Glomerular visceral epithelial cell (primary cell): Measurements from ENCODE around the gene GYG2.
"Not testable (repeated sequence)": the region's sequence is repeated elsewhere in the genome, so short reads cannot be mapped to it uniquely, and the experiment has no call there.

Experiments used
- DNase-seq: peaks from one replicate; pipeline ENCODE4 v3.0.0-alpha.2; 2016; ENCODE audit errors: extremely low spot score

GYG2 gene

DNA sequence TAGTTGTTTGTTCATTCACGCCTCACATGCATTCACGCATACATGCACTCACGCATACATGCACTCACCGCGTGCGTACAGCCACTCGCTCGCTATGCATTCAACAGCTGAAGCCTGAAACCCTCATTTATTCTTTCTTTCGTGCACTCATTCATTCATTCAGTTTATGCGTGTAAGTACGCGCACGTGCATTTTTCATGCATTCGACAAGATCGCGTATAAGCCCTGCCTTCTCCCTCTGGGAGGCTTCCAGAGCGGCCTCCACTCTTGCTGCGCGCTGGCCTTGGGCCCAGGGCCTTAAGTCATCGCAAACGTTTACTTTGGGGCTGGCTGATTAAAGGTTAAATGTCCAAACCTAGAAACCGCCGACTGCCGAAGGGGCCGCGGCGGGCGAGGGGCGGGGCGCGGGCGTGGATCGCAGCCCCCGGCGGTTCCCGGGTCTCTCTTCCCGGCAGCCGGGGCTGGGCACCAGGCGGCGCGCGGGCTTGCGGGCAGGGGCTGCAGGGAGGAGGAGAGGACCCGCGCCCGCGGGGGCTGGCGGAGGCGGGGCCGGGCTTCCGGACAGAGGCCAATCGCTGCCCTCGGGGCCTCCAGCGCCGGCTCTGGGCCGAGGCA, at the start of gene GYG2:
GYG2 (plus strand) TSS at position 587 of the 615 bp plus-strand sequence. CDS start 1,259 bp downstream, outside the sequence.
- DNase-seq = no peak

DNA sequence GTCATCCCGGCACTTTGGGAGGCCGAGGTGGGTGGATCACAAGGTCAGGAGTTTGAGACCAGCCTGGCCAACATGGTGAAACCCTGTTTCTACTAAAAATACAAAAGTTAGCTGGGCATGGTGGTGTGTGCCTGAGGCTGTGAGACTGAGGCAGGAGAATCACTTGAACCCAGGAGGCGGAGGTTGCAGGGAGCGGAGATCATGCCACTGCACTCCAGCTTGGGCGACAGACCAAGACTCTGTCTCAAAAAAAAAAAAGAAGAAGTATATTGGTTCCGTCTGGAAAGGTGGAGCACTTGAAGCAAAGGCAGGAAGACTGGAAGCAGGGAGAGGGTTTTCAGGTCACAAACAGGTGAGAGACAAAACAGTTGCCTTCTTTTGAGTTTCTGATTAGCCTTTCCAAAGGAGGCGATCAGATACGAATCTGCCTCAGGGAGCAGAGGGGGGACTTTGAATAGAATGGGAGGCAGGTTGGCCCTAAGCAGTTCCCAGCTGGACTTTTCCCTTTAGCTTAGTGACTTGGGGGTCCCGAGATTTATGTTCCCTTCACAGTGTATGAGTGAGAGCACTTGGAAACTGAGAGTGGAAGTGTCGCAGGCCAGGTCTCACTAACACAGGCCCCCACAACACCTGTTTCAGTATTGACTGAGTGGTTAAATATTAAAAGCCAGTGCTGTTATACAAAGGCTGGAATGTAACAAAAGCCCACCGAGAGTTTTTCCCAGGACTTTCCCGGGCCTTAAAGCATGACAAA, 48.1 kb upstream of the GYG2 start:
- DNase-seq = not testable (repeated sequence)

DNA sequence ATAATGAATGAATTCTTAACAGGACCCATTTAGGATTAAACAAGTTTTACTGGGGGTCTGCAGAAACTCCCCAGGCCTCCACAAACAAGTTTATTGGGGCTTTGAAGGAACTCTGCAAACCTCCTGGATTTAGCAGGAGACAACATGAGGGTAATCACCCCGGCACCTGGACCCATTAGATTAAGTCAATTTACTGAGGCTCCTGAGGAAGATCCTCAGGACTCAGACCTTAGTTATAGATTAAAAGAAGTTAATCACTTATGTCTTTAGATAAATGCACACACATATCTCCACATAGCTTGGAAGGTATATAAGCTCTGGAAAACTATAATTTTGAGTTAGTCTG, 47.5 kb upstream of the GYG2 start:
- DNase-seq = no peak

GRCh38 chrX:2781698-2782097, 47.0 kb upstream of the GYG2 start:
- DNase-seq = no peak

GRCh38 chrX:2782171-2782570, 46.6 kb upstream of the GYG2 start:
- DNase-seq = no peak

DNA sequence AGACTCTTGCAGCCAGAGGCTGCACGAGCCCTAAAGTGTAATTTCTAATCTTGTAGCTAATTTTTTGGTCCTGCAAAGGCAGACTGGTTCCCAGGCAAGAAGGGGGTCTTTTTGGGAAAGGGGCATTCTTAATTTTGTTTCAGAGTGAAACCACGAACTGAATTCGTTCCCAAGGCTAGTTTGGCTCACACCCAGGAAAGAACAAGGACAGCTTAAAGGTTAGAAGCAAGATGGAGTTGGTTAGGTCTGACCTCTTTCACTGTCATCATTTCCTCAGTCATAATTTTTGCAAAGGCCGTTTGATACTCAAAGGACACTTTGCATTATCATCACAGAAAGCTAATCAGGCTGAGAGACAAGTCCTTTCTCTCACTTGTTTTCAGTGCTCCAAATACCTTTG, 46.0 kb upstream of the GYG2 start:
- DNase-seq = no peak

- no peak for DNase-seq
Observed at GRCh38 chrX:2784026-2784425, 44.7 kb upstream of the GYG2 start.

GRCh38 chrX:2785538-2785937, 43.2 kb upstream of the GYG2 start:
- no peak for DNase-seq

DNA sequence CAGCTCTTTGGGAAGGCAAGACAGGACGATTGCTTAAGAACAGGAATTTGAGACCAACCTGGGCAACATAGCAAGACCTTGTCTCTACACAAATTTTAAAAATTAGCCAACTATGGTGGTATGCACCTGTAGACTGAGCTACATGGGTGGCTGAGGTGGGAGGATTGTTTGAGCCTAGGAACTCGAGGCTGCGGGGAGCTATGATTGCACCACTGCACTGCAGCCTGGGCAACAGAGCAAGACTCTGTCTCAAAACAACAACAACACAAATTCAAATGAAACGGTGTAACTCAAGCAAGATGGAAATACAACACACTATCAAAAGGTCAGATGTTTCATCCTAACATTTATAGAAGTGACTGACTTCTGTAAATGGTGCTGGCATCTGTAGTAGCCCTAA, 39.8 kb upstream of the GYG2 start:
- DNase-seq = no peak

GRCh38 chrX:2789569-2789968, 39.2 kb upstream of the GYG2 start:
- DNase-seq = no peak

DNA sequence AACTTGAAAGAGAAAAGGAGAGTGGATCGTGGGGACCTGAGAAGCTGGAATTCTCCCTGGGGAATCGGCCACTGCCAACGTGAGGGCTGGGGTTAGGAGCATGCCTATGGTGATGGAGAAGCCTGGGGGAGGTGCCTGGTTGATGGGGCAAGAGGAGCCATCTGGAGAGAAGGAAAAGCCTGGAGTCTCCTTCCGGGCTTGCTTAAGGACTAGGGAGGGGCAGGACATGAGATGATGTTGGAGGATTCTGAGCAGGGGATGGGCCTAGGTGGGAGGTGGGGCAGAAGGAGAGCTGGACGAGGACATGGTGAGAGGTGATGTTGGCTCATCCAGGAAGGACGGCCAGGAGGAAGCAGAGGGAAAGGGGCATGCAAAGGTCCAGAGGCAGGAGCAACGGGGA, 35.0 kb upstream of the GYG2 start:
- no peak for DNase-seq

DNA sequence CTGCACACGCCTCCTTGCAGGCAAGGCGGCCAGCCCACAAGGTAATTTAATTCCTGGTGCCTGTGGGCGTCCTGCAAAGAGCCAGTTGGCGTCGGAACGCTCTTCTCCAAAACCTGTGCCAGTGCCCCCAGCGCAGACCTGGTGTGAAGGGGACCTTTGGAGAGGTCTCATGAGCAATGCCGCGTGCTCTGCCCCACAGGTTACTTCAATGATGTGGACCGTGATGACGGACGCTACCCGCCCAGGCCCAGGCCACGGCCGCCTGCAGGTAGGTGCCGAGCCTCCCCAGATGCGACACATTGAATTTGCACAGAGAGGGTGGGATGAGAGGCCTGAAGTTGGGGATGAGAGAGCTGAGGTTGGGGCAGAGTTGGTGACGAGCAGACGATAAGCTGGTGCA, 34.4 kb upstream of the GYG2 start:
- DNase-seq = no peak

GRCh38 chrX:2796808-2797207, 31.9 kb upstream of the GYG2 start:
- not testable (repeated sequence) for DNase-seq

GRCh38 chrX:2799369-2799768, 29.4 kb upstream of the GYG2 start:
- DNase-seq = no peak

GRCh38 chrX:2799980-2800379, 28.8 kb upstream of the GYG2 start:
- not testable (repeated sequence) for DNase-seq

GRCh38 chrX:2801223-2801622, 27.5 kb upstream of the GYG2 start:
- no peak for DNase-seq

GRCh38 chrX:2802376-2803090, 26.2 kb upstream of the GYG2 start:
- DNase-seq = not testable (repeated sequence)

DNA sequence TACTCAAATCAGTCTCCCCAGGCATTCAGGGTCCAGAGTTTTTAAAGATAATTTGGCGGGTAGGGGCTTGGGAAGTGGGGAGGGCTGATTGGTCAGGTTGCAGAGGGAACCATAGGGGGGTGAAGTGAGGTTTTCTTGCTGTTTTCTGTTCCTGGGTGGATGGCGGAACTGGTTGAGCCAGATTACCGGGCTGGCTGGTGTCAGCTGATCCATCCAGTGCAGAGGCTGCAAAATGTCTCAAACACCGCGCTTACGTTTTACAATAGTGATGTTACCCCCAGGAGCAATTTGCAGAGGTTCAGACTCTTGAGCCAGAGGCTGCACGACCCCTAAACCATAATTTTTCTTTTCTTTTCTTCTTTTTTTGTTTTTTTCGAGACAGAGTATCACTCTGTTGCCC, 25.2 kb upstream of the GYG2 start:
- DNase-seq = not testable (repeated sequence)

- DNase-seq = not testable (repeated sequence)
Observed at GRCh38 chrX:2804106-2804843, 24.5 kb upstream of the GYG2 start.

GRCh38 chrX:2804858-2805257, 23.9 kb upstream of the GYG2 start:
- DNase-seq = not testable (repeated sequence)

GRCh38 chrX:2811271-2811670, 17.5 kb upstream of the GYG2 start:
- no peak for DNase-seq
